ENCODE data around the gene SERTAD4.
A peak's percentile ranks its signal among the peaks of the same experiment; 100 is the strongest.
"Not testable (repeated sequence)": the region's sequence is repeated elsewhere in the genome, so short reads cannot be mapped to it uniquely, and the experiment has no call there.

Gene SERTAD4

DNA sequence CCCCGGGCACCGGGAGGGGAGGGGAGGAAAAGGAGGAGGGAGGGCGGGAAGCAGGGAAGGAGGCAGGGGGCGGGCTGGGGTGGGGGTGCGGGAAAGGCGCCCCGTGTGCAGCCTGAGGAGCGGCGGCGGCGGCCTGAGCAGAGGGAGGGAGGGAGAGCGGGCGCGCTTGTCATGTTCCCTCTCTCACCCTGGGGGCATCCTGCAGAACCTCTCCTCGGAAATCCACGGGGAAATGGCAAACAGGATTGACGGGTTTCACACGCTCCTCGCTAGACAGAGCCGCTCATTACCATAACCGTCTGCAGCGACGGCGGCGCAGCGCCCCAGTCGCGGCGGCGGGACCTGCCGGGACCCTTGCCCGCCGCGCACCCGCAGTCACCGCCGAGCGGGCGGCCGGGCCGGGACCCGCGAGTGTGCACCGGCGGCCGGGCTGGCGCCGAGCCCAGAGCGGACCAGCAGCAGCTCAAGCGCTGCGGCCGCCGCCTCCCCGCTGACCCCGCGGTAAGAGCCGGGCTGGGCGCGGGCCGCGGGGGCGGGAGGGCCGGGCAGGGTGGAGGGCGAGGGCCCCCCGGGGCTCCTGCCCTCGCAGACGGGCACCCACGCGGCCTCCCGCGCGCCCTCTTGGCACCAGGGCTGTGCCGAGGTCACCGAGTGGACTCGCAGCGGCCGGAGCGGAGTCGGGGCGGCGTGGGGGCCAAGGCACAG is at the start of gene SERTAD4:
TSS of gene SERTAD4 (plus strand) at position 286 of the 705 bp plus-strand sequence. CDS start 5,165 bp downstream, outside the sequence.
- DNase-seq: peak; percentile 83

DNA sequence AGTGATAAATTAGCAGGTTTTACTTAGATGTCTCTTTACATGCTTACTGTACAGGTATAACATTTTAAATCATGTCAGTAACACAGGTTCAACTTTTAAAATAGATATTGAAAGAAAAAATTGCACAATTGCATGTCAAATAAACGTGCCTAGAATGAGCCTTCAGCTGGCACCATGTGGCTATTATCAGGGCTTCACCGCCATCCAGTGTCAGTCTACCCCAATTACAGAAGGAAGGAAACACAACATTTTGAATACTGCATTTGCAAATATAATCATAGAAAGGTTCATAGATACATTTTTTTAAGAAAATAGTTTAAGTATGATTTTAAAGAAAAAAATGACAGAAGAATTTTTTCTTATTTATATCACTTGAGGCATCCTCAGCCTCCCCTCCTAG is 47.5 kb upstream of the SERTAD4 start:
- DNase-seq: no peak

DNA sequence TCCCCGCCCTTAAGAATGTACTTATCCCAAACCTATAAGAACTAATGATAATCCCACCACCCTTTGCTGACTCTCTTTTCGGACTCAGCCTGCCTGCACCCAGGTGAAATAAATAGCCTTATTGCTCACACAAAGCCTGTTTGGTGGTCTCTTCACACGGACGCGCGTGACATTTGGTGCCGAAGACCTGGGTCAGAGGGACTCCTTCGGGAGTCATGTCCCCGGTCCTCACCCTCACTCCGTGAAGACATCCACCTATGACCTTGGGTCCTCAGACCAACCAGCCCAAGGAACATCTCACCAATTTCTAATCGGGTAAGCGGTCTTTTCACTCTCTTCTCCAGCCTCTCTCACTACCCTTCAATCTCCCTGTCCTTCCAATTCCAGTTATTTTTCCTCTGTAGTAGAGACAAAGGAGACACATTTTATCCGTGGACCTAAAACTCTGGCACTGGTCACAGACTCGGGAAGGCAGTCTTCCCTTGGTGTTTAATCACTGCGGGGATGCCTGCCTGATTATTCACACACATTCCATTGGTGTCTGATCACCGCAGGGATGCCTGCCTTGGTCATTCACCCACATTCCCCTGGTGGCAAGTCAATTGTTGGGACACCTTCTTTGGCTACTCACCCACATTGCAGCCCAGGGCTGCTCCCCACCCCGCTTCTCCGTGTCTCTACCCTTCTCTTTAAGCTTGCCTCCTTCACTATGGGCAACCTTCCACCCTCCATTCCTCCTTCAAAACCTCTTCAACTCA is 44.6 kb upstream of the SERTAD4 start:
- DNase-seq: not testable (repeated sequence)

DNA sequence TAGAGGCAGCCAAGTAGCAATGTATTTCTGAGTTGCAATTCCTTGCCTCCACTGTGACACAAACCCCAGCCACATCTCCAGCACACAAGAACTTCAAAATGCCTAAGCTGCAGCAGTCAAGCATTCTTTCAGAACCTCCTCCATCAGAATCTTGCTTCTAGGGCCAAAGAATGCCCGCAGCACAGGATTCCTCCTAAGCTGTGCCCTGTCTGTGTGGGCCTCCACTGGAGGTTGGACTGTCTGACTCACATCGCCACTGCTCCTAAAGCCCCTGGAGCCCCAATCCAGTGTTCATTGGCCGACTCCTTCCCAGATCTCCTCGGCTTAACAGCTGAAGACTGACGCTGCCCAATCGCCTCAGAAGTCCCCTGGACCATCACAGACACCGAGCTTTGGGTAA is 43.2 kb upstream of the SERTAD4 start:
- no peak for DNase-seq

DNA sequence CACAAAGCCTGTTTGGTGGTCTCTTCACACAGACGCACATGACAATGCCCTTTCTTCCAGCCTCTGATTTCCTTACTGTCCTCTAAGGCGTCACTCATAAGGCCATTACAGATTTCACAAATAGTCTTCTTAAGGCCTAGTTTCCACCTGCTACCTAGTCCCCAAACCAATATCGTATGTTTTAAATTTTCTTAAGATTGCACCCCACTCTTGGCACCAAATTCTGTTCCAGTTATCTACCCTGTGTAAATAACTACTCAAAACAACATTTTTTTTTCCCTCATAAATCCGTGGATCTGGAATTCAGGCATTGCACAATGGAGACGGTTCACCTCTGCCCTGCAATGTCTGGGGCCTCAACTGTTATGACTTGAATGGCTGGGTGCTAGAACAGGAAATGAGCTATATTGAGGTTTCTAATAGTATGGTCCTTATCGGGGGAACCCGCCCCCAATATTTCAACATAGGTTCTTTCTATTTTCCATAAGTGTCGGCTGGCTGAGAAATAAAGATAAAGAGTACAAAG is 36.9 kb upstream of the SERTAD4 start:
- no peak for DNase-seq

DNA sequence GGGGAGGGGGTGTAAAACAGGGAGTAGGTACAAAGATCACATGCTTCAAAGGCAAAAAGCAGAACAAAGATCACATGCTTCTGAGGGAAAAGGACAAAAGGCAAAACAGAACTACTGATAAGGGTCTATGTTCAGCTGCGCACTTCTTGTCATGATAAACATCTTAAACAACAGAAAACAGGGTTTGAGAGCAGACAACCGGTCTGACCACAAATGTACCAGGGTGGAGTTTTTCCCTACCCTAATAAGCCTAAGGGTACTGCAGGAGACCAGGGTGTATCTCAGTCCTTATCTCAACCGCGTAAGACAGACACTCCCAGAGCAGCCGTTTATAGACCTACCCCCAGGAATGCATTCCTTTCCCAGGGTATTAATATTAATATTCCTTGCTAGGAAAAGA is 36.3 kb upstream of the SERTAD4 start:
- DNase-seq: not testable (repeated sequence)

DNA sequence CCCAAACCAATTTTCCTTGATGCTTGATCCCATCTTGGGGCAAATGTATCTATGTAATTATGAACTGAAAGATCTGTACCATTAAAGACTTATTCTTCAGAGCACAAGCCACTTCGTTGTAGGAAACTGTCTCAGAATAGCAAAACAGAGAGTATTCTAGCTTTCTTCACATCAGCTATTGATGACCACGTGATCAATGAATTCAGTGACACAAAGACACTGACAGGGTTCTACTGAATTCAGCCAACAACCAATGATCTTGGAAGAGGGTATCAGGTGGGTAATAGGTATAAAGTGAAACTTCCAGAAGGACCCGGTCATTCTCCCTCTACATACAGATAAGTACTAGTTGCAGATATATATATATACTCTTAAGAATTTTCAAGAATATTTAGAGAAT is 33.8 kb upstream of the SERTAD4 start:
- no peak for DNase-seq

DNA sequence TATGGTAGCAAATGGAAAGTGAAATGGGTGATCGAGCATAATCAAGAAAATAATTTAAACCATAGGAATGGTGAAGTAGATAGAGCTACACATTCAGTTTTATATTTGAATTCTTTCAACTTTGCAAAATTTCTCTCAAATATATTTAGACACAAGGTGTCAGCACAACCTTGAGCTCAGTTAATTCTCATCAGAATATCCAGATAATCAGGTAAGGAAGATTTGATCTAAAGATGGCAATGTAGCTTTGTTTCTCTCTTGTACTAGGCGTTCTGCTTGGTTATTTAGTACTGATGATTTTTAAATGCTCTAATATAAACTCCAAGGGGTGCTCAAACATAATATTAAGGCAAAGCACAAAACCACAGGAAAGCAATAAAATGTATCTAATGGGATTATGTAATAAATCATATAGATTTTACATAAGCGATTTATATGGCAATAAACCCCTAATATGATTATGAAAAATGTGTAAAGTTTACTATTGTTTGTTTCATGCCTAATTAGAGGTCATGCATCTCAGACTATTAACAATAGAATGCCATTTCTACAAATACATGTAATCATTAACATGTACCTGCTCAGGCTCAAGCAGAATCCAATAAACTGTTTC is 32.4 kb upstream of the SERTAD4 start:
- DNase-seq: no peak

DNA sequence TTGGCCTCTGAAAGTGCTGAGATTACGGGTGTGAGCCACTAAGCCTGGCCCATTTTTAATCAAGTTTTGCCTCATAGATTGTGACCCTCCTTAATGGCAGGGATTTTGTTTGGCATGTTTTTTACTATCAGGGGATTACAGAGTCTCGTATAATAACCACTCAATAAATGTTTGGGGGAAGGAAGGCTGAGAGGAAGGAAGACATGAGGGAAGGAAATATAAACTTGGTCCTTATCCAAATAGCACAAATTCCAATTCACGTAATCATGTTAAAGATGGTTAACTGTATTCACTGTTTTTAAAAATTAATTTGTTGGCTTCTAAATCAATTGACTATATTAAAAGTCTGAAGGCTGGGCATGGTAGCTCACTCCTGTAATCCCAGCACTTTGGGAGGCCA is 30.9 kb upstream of the SERTAD4 start:
- no peak for DNase-seq

DNA sequence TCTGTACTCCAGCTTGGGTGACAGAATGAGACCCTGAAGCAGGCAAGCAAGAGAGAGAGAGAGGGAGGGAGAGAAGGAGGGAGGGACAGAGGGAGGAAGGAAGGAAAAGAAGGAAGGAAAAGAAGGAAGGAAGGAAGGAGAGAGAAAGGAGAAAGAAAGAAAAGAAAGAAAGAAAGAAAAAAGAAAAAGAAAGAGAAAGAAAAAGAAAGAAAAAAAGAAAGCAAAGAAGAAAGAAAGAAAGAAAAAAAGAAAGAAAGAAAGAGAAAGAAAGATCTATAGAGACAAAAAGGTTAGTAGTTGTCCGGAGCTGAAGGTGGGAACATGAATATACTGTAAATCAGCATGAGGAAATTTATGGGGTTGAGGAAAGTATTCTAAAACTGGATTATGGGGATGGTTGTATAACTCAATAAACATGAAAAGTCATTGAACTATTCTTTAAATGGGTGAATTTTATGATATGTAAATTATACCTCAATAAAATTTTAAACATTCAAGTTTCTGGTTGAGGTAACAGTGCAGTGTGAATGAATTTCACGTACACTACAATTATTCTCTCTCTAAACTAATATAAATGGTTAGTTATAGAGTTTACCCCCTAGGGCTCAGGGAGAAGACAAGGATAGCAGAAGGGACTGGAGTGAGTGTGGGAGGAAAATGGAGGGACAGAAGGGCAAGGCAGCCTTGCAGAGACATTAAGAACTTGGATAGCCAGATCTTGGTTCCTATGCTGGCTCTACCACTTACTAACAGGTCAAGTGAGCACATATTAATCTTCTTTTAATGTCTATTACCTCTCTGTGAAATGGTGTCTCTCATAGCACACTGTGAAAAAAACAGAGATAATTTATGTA is 24.8 kb upstream of the SERTAD4 start:
- no peak for DNase-seq

DNA sequence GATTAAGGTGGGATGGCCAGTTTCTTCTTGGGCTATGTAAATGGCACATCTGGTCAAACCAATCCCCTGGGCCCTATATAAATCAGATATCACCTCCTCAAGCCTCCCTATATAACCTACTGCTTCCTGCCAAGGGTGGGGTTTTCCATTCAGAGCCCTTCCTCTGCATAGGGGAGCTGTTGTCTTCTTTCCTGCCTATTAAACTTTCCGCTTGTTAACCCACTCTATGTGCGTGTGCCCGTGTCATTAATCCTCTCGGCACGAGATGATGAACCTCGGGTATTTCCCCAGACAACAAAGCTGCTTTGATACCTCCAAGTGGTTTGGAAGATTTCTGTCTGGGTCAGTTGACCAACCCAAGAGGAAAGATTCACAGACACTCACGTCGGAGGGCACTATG is 19.3 kb upstream of the SERTAD4 start:
- DNase-seq: no peak

DNA sequence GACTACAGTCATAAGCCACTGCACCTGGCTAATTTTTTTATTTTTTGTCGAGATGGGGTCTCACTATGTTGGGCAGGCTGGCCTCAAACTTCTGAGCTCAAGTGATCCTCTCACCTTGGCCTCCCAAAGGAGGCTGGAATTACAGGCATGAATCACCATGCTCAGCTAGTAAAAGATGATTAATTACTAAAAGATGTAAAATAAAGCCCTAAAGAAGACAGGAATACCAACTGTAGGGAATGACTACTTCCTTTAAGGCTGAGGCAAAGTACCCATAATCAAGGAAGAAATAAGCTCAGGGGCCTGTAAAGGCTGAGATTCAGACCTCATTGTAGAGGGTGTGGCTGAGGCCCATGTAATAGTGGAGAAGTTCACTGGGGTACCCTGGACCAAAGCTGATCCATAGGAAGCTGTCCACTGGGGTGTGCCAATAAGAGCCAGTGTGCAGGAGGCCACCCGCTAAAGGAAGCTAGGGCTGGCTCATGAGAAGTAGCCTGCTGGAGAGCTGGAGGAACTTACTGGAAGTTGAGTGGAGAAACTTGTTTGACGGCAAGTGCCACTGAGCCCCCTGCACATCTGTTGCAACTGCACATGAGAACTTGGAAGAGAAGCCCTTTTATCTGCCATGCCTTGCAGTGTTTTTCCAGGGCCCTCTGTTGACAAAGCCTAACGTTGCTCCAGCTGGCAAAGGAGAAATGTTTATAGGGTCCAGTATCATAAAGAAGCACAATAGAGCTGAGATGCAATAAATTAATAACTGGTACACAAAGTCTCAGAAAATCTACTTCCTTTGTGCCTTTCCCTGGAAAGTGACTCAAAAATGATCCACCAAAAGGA is 17.8 kb upstream of the SERTAD4 start:
- no peak for DNase-seq

DNA sequence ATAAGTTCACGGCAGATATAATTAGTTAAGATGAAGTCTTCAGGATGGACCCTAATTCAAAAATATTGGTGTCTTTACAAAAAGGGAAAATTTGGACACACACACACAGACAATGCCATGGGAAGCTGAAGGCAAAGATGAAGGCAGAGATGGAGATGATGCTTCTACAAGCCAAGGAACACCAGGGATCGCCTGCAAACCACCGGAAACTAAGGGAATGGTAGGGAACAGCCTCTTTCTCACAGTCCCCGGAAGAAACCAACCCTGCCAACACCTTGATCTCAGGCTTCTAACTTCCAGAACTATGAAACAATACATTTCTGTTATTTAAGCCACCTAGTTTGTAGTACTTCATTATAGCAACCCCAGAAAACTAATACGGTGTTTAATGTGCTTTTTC is 15.1 kb upstream of the SERTAD4 start:
- DNase-seq: no peak

DNA sequence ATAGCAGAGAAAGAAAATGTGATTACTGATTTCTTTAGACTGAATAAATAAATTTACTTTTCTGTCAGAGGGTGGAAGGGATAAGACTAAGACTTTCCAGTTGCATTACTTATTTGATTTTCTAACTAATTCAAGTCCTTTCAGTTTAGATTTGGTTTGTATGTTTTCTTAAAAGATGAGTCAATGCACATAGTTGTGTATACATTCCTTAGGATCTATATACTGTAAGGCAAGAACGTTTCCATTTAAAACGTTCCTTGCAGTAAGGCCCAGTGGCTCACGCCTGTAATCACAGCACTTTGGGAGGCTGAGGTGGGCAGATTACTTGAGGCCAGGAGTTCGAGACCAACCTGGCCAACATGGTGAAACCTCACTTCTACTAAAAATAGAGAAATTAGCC is 14.5 kb upstream of the SERTAD4 start:
- no peak for DNase-seq

DNA sequence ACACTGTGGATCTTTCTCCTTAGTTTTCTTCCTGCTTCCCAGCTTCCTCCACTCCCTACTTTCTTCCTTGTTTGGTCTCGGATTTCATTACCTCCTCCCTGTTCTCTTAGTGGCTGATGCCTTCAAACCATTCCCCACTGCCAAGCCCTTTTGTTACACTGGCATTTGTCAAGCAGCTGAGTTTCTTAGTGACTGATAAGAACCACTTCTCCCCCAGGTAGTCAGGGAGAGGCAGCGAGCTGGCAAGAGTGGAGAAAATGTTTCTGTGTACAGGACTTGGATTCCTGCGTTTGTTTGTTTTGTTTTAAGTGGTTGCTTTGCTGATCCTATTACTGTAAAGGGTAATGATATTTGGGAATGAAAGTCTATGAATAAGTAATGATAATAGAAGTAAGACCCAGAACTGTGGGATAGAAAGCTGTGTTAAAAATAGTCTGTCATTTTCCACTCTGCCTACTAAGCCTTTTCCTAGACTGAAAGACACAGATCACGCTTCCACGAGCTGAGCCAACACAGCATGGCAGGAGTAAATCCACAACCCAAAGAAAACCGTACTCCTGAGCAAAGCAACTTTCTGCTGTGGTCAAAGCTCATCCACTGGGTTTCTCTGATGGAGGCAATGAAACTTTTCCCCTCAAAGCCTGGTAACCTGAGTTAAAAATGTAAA is 10.1 kb upstream of the SERTAD4 start:
- DNase-seq: no peak

DNA sequence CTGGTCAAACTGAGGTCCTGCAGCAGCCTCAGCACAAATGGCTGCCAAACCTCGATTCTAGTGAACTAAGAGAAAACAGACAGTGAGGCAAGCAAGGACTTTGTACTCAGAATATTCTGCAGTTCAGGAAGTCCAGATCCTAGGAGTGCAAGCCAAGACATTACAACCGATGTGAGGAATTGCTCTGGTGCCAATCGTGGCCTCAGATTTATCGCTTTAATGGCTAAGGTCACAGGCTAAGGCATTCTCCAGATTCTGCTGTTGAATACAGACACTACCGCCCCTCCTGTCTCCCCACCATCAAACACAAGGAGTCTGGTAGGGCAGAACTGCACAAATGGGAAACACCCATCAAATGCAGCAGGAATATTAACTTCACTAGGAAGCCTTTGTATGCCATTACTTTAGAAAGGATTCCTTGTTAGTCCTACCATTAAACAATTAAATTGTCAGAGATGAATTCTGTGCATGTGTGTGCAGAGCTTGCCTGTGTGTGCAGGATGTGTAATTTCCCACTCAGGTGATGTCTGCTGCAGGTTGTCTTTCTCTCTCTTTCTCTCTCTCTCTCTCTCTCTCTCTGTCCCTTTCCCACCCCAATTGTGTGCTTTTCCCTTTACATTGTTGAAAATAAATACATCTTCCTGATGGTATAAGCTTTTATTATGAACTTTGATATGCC is 9.2 kb upstream of the SERTAD4 start:
- DNase-seq: no peak

DNA sequence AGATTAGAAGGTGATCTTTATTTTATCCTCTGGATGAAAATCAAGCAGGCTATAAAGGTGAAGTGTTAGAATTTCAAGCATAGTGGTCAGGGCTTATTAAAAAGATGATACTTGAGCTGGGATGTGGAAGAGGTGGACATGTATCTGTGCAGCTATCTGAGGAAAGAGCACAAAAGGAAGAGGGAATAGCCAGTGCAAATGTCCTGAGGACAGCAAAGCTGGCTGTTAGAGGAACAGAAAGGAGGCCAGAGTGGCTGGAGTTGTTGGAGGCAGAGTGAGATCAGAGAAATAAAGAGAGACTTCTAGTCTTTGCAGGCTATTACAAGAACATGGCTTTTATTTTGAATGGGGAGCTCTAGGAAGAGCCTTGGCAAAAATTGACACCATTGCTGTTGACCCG is 4.4 kb upstream of the SERTAD4 start:
- DNase-seq: no peak

DNA sequence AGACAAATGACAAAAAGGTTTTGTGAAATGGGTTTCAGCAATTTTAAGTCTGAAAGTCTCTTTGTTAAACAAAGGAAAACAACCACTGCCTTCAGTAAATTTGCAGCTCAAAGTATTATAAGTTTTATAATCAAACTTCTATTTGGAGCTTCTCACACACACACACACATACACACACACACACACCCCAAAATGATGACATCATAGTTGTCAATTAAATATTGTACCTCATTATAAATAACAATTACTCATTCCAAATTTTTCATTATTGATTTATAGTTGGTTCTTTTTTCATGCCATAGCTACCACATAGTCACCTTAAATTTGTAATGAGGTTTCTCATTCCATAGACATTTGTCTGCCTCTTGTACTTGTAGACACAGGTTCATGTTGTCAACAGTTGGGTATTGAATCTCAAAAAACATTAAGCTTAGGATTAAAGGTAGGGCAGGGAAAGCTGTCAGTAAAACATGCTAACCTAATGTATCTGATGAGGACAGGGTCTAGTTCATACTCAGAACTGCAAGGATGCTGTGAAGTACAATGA is 2.4 kb upstream of the SERTAD4 start:
- no peak for DNase-seq

DNA sequence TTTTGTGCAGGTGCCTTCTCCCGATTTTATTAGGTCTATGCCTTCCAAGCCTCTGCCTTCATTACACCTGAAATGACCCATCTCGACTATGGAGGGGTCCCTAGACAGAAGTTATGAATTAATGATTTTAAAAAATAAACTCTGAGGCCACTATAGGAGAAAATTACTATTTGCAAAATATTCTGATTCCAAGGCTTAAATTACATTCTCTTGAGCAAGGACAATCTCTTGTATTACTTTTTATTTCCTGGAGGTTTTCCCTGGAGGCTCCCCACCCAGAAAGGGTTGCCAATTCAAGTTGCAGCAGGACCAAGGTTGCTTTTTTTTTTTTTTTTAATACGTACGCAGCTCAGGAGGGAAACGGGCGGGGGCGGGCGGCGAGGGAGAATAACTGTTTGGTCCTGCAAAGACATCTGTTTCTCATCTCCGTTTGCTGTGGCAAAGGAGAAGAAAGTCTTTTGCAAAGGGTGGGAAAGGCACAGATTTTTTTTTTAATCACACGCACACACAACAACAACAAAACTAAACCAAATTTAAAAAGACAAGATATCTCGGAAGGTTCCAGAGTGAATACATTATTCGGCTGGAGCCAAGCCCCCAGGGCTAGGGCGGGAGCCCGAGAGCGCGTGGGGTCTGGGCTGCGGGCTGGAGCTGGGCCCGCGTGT is 618 bp upstream of the SERTAD4 start:
- peak; percentile 69 for DNase-seq

DNA sequence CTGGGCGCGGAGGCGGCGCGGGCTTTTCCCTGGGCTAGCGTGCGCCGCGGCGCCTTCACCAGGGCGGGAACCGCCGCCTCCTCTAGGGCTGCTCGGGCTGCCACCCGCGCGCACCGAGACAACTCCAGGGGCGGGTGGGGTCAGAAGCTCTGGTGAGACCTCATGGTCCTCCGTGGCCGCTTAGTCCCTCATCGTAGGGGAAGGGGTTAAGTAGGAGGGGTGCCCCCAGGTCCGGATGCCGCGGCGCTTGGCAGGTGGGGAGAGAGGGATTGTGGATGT is 559 bp downstream of the SERTAD4 start:
- DNase-seq: no peak

Measured in left hindlimb (tissue), 1 donor.